GM19043 (cell line): ENCODE results near the gene NBPF4.
"Not testable (repeated sequence)": the region's sequence is repeated elsewhere in the genome, so short reads cannot be mapped to it uniquely, and the experiment has no call there.

ENCODE experiments used
- ATAC-seq: cut with Tn5 transposase; IDR thresholded peaks from one replicate; pipeline ENCODE4 v1.9.1; 2021; ENCODE audit warnings: low read depth; ENCODE audit not compliant: unreplicated experiment

The NBPF4 gene, protein sequence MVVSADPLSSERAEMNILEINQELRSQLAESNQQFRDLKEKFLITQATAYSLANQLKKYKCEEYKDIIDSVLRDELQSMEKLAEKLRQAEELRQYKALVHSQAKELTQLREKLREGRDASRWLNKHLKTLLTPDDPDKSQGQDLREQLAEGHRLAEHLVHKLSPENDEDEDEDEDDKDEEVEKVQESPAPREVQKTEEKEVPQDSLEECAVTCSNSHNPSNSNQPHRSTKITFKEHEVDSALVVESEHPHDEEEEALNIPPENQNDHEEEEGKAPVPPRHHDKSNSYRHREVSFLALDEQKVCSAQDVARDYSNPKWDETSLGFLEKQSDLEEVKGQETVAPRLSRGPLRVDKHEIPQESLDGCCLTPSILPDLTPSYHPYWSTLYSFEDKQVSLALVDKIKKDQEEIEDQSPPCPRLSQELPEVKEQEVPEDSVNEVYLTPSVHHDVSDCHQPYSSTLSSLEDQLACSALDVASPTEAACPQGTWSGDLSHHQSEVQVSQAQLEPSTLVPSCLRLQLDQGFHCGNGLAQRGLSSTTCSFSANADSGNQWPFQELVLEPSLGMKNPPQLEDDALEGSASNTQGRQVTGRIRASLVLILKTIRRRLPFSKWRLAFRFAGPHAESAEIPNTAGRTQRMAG

DNA sequence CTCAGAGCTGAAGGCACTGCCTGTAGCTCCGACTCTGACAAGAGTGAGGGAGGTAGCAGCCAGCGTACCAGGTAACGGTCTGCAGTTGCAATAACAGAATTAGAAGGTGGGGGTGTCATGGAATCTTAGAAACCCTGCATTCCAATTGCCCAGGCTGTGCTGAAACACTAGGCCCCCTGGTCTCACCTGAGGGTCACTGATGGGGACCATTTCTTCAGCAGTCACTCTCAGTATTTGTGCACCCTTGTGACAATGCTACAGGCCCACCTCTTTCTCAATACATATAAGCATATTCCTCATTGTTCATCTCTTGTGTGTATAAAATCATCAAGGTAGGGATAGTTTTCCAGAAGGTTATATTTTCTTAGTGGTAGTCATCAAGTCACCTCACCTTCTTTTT is at the start of gene NBPF4:
Gene NBPF4, minus strand, starts transcription at position 101 of the 400 bp plus-strand sequence. CDS start 315 bp downstream, outside the sequence.
- ATAC-seq: not testable (repeated sequence)

DNA sequence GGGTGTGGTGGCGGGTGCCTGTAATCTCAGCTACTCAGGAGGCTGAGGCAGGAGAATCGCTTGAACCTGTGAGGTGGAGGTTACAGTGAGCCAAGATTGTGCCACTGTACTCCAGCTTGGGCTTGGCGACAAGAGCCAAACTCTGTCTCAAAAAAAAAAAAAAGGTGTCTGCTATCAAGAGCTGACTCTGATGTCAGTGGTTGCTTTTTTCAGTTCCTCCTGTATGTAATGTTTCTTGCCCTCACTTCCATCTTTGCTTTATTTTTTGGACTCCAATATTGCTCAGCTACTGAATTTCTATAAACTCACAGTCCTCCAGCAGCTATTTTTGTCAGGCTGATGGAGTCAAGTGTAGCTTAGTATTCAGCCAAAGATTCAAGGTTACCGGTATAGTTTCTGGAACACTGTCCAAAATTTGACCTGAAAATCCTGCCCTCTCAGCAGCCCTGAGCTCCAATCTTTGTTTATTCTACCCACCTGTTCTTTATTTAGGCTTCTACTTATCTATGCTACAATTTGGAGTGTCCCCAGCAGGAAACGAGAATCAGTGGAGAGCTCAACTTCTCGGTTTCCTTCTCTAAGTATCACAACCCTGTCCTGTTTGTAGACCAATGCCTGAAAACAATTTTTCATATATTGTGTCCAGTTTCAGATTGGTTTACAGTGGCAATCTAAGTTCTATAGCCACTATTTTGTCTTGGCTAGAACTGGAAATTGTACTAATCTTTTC is 38.8 kb upstream of the NBPF4 start:
- not testable (repeated sequence) for ATAC-seq

DNA sequence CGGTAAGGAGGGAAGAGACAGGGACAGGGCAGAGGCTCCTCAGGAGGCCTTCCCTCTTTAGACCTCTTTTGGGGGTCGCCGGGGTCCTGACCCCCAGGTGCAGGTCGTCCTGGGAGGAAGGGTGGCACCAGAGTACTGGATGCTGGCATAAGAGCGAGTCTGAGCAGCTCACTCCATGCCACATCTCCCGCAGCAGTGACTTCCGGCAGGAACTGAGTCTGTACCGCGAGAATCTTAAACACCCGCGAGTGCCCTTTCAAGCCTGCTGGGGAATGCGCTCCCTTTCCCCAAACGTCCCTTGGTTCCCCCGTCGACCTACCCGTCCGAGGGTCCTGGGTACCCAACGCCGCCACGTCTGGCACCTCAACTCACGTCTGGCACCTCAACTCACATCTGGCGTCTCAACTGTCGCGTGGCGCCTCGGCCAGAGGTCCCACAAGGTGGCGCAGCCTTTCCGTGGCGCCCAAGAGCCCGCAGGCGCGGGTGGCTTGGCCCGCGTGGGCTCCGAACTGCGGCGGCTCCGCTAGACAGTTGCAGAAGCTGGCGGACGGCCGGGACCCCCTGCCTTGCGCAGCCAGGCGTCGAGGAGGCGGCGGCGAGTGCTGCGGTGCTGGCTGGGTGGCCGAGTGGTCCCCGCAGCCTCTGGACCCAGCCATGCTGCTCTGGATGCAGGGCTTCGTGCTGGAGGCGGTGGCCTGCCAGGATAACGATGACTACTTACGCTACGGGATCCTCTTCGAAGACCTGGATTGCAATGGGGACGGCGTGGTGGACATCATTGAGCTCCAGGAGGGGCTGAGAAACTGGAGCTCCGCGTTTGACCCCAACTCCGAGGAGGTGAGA is 28.8 kb upstream of the NBPF4 start:
- ATAC-seq: not testable (repeated sequence)

DNA sequence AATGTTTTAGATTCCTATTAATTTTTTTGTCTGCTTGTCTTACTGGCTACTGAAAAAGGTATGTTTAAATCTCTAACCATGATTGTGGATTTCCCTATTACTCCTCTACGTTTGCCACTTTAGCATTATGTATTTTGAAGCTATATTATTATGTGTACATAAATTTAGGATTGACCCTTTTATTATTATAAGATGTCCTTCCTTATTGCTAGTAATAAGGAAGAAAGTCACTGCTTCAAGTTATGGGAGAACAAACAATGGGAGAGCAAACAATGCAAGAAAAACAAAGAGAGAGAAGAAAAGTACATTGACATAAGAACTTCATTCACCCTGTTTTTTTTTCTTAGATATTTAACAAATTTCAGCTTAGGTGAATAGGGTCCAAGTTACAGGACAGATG is 23.2 kb upstream of the NBPF4 start:
- ATAC-seq: not testable (repeated sequence)

DNA sequence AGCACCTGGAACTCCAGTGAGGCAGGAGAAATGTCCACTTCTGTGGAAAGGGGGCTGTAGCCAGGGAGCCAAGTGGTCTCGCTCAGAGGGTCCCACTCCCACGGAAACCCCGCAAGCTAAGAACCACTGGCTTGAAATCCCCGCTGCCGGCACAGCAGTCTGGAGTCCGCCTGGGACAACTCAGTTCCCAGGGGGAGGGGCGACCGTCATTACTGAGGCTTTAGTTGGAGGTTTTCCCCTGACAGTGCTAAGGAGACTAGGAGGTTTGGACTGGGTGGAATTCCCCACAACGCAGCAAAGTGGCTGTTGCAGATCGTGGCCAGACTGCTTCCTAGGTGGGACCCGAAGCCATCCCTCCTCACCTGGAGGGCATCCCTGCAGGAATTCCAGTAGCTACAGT is 18.1 kb upstream of the NBPF4 start:
- not testable (repeated sequence) for ATAC-seq

DNA sequence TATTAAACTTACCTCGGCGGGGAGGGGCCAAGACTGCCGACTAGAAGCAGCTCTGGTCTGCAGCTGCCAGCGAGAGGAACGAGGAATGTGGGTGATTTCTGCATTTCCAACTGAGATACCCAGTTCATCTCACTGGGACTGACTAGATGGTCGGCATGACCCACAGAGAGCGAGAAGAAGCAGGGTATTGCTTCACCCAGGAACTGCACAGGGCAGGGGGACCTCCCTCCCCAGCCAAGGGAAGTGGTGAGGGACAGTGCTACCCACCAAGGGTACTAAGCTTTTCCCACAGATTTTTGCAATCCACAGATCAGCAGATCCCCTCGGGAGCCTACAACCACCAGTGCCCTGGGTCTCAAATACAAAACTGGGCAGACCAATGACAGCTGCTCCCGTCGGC is 17.6 kb upstream of the NBPF4 start:
- not testable (repeated sequence) for ATAC-seq

DNA sequence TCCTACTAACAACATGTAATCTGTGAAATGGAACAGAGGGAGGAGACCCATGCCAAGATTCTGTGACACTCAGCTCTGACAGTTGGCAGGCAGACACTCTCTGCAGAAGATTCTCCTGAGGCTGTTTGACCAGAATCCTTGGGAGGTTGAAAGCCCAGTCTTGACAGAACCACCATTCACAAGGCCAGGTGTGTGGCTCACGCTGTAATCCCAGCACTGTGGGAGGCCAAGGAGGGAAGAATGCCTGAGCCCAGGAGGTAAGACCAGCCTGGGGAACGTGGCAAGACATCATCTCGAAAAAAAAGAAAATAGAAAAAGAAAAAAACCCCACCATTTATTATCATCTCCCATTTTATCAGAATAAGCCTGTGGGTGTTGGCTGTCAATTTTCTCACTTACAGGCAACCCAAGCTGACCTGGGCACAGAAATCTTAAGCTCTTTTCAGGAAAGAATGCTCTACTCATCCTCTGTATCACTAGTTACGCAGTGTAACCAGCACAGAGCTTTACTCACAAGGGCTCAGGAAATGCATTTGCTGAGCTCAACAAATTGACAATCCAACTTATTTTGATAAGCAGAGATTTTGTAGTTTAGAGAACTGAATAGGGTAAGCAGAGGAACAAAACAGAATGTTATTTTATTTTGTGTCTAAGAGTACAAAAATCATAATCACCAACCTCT is 16.8 kb upstream of the NBPF4 start:
- not testable (repeated sequence) for ATAC-seq

DNA sequence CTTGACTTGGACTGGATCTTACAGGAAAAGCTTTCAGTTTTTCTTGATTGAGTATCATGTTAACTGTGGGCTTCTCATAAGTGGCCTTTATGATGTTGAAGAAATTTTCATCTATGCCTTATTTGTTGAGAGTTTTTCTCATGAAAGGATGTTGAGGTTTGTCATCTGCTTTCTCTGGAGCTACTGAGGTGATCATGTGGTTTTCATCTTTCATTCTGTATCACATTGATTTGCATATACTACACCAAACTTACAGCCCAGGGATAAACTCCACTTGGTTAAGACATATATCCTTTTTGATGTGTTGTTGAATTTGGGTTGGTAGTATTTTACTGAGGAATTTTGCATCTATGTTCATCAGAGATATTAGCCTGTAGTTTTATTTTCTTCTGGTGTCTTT is 11.6 kb upstream of the NBPF4 start:
- ATAC-seq: peak; percentile 68

DNA sequence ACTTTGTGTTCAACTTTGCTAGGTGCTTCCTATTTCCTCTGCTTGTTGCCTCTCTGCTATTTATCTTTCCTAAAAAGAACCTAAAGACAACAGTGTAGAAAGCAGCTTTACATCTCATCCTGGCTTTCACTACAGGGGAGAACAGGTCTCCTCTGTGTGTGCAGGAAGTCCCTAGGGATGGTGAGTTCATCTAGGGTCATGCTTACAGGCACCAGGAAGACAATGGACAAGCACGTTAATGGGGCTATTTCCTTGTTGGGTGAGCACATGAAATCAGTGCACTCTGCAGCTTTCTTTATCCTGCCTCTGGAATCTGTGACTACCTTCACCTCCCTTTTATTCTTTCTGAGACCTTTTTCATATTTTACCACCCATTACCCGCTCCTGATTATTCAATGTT is 4.5 kb downstream of the NBPF4 start:
- ATAC-seq: not testable (repeated sequence)

DNA sequence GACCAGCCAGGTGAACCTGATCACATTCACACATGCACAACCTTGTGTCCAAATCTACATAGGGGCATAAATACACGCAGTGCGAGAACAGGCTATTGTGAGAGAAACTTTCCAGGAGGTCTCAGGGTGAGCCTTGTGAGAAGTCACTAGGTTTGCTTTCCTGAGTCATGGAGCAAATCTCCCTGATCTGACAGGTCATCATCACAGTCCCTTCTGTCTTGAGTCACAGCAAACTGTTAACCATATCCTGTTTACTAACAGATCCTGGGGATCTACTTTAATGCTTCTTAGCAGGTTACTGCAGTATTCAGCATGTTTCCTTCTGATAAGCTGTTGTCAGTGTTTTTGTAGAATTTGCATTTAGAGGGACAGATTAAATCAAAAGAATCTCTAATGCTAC is 8.6 kb downstream of the NBPF4 start:
- not testable (repeated sequence) for ATAC-seq

DNA sequence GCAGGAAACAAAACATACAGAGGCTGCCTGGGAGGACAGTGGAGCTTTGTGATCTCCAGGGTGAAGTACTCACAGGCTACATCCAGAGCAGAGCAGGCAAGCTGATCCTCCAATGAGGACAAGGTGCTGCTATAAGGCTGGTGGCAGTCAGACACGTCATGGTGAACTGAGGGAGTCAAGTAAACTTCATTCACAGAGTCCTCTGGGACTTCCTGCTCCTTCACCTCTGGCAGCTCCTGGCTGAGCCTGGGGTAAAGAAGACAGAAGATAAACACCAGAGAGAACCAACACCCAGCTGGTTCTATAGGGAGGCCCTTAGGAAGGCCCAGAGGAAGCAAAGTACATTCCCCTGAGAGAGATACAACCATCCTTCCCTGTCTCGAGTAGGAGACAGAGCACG is 11.7 kb downstream of the NBPF4 start:
- not testable (repeated sequence) for ATAC-seq

DNA sequence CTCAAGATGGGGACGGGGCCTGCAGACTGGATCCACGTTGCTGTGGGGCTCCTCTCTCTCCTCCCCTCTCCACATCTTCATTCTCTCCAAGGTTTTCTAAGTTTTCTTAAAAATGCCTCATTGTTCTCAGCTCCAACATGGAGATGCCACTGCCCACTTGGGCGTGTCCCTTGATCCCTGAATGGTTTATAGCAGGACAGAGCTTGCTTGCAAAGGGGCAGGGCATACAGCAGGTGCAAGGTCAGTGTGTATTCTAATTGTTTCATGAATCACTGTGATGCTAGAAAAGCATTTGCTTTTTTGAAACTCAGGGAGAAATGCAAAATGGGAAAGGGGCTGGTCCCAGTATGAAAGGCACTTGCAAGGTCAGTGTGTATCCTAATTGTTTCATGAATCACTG is 13.9 kb downstream of the NBPF4 start:
- not testable (repeated sequence) for ATAC-seq

DNA sequence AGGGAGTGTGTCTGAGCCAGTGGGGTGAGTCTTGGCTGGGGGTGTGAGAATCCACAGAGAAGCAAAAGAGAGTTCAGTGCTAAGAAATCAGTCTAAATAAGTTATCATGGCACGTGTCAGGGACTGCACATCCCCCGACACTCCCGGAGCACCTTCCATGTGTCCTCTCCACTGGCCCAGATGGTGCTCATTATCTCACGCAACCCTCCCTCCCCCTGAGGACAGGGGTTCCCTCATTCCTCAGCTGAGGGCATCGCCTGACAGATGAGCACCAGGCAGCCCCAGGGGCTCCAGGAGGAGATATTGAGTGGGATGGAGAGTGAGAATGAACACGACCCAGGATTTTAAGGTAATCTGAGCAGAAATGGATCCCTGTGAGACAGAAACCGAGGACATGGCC is 16.1 kb downstream of the NBPF4 start:
- ATAC-seq: not testable (repeated sequence)

DNA sequence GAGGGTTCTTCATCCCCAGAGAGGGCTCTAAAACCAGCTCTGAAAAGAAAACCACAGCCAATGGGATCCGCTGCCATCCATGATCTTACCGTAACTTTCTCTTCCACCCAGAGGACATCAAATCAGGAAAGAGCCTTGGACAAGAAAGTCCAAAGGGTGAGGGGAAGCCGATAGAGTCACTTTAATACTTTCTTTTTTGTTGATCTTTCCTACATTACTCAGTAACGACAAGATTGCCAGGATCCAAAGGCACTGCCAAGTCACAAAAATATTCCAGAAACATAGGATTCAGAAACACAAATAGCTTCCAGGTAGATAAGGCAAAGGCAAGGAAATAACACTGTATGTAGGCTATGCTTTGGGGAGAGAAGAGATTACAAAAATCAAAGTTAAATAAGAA is 17.0 kb downstream of the NBPF4 start:
- not testable (repeated sequence) for ATAC-seq

DNA sequence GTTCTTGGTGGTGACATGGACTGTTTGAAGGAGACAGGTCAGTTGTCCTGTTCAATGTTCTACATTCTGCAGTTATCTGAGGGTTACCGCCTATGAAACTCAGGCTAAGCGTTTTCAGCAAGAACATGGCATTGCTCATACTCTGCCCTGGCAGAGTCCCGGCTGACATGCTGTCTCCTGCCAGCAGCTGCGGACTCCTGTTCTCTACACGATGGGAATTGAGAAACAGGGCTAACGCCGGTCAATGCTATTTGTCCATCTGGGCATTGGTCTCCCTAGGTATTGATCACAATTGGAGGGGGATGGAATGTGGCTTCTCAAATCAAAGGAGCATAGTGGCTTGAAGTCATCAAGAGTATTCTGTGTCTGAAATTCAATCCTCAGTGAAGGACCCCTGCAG is 20.6 kb downstream of the NBPF4 start:
- ATAC-seq: not testable (repeated sequence)

DNA sequence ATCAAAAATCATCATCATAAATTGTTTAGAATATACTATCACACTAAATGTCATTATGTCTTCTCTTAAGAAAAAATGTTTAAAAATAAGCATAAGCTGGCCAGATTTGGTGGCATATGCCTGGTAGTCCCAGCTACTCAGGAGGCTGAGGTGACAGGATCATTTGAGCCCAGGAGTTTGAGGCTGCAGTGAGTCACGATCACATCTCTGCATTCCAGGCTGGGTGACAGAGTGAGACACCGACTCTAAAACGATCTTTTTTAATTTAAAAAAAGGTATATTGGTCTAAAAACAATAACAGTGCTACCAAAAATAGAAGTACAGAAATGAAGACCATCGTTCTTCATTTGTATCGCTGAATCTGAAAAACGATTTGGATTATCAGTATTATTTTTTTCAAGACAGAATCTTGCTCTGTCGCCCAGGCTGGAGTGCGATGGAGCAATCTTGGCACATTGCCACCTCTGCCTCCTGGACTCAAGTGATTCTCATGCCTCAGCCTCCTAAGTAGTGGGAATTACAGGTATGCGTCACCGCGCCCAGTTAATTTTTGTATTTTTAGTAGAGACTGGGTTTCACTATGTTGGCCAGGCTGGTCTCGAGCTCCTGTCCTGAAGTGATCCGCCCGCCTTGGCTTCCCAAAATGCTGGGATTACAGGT is 26.2 kb downstream of the NBPF4 start:
- ATAC-seq: not testable (repeated sequence)

DNA sequence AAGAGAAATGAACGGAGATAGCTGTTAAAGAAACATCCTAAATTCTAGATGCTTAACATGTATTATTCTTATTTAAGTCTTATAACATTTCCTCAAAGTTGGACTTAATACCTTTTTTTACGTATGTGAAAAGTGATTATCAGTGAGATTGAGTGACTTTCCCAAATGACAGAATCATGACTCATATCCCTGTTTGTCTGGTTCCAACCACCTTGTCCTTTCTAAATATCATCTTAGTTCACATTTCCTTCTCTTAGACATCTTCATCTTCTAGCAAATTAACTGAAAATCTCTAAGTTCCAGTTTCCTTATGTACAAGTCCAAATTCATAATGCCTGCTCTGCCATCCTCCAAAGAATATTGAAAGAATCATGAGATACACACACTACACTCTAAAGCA is 26.9 kb downstream of the NBPF4 start:
- ATAC-seq: not testable (repeated sequence)

DNA sequence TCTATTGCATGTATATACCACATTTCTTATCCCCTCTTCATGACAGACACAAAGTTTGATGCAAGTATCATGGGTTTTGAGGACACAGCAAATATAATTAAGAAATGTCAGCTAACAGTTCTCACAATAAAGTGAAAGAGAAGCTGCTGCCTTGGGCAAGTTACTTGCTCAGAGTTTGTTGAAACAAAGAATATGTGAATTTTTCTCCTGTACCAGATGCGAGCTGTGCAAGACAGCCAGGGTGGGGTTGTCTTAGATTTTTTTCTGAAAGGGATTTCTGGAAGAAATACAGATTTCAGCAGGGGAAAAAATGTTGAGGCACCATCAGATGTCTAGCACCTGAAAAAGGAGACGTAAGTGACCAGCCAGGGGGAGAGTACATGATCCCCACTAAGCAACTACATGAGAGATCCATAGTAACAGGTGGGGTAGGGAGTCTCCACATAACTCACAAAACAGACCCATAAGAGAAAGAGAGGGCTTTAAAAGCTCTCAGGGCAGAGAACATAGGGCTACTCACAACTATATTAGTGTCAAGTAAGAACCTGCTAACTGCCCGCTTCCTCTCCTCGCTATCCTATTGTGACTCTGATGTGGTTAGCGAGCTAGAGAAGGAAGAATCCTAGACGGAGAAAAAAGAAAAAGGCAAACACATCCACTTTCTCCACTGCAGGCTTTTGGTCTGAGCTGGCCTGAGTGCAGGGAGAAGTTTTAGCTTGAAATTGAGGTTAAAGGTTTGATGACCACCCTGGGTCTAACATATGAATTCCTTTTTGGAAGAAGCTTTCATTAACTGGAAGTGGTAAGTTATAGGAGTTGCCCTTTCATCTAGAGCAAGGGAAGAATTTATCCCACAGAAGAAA is 27.6 kb downstream of the NBPF4 start:
- ATAC-seq: not testable (repeated sequence)
